Thyroid gland (tissue), 4 donors: ENCODE measurements around the gene LETM1. TPM values are rescaled to one million over a fixed set of nuclear protein-coding genes. Genes with fewer than 3 reads are reported as not detected.

Source experiments
- DNase-seq, 2 donors: peaks; one replicate each; pipeline ENCODE4 v3.0.0-alpha.2; 2019
- H3K27ac ChIP-seq, 3 donors: fragments of 200-600 bp; sonication (generic); 1 replicate in 2 of 3; 2 replicates in 1 of 3; pipeline ENCODE4 v1.5.1; 2016 to 2019; ENCODE audit warnings: mild to moderate bottlenecking in 1 of 3, moderate library complexity in 1 of 3
- H3K27me3 ChIP-seq: fragments of 200-600 bp; sonication (generic); one replicate; pipeline ENCODE4 v1.5.1; 2019
- H3K36me3 ChIP-seq, 2 donors: fragments of 200-600 bp; sonication (generic); one replicate each; pipeline ENCODE4 v1.5.1; 2016 to 2019
- H3K4me1 ChIP-seq, 2 donors: fragments of 200-600 bp; sonication (generic); one replicate each; pipeline ENCODE4 v1.5.1; 2017 to 2019
- H3K4me3 ChIP-seq, 3 donors: fragments of 200-600 bp; sonication (generic); replicated peaks in 1 of 3; 1 replicate in 2 of 3; 2 replicates in 1 of 3; pipeline ENCODE4 v1.5.1; 2016; ENCODE audit warnings: mild to moderate bottlenecking in 1 of 3
- H3K9me3 ChIP-seq: fragments of 200-600 bp; sonication (generic); one replicate; pipeline ENCODE4 v1.5.1; 2017
- POLR2A ChIP-seq, 2 donors: fragments of 450-650 bp; IDR thresholded peaks; one replicate each; pipeline ENCODE4 v1.6.1; 2017; ENCODE audit warnings: antibody characterized with exemption in 2 of 2, mild to moderate bottlenecking in 2 of 2, moderate library complexity in 1 of 2
- WGBS, 2 donors: methylation state at CpG; one replicate each; pipeline ENCODE4 v1.1.5; 2017; 5-methylcytosine and 5-hydroxymethylcytosine counted together
- intact Hi-C: fragments of 100-400 bp; cut with DNase I; formaldehyde crosslinking; loops from one replicate; pipeline ENCODE4 v1.15.1; 2023
- total RNA-seq, 4 donors: library from RNA; depleted of rRNA; stranded (reverse); fragments of >200 nt; gene quantifications; one replicate each; pipeline ENCODE4 v1.2.3, GENCODE V29; 2016
- TF ChIP-seq, protein P1 (sequence below), 6 experiments: fragments of 200-600 bp in 3 of 6; fragments of 450-650 bp in 3 of 6; sonication (generic) in 3 of 6; IDR thresholded peaks; one replicate each; pipeline ENCODE4 v1.5.1; 2016 to 2019; ENCODE audit warnings: antibody characterized with exemption in 6 of 6, mild to moderate bottlenecking in 2 of 6, inconsistent platforms in 1 of 6, moderate library complexity in 1 of 6

Gene LETM1
- total RNA-seq, 4 donors from 2014 or later, result 30.1 to 58.4 (median 49.0) TPM

- TF ChIP-seq, protein P1, sequence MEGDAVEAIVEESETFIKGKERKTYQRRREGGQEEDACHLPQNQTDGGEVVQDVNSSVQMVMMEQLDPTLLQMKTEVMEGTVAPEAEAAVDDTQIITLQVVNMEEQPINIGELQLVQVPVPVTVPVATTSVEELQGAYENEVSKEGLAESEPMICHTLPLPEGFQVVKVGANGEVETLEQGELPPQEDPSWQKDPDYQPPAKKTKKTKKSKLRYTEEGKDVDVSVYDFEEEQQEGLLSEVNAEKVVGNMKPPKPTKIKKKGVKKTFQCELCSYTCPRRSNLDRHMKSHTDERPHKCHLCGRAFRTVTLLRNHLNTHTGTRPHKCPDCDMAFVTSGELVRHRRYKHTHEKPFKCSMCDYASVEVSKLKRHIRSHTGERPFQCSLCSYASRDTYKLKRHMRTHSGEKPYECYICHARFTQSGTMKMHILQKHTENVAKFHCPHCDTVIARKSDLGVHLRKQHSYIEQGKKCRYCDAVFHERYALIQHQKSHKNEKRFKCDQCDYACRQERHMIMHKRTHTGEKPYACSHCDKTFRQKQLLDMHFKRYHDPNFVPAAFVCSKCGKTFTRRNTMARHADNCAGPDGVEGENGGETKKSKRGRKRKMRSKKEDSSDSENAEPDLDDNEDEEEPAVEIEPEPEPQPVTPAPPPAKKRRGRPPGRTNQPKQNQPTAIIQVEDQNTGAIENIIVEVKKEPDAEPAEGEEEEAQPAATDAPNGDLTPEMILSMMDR (IDR thresholded peaks at IDR 0.05), result no peak
- no peak for TF ChIP-seq POLR2A (IDR thresholded peaks at IDR 0.05)
- Histone ChIP-seq H3K9me3 (no peaks in the 10 kb centered on the region), H3K4me1 (no peaks in the 10 kb centered on the region), H3K4me3 (no peak overlapping the region), H3K27me3 (no peaks in the 10 kb centered on the region), H3K27ac (no peak overlapping the region), H3K36me3 (no peaks in the 10 kb centered on the region)
- intact Hi-C loops, result no loop called here
- WGBS, 2 donors, result 83 to 88% methylated on average over 16 of the region's 16 CpGs
- no peak for DNase-seq
These were observed 44.7 kb upstream of the LETM1 start for GRCh38 chr4:1900624-1901023.

GRCh38 chr4:1900087-1900433 is 44.1 kb upstream of the LETM1 start:
- Histone ChIP-seq H3K27me3 (no peaks in the 10 kb centered on the region), H3K27ac (no peak overlapping the region), H3K9me3 (no peaks in the 10 kb centered on the region), H3K36me3 (no peaks in the 10 kb centered on the region), H3K4me3 (no peak overlapping the region), H3K4me1 (no peaks in the 10 kb centered on the region)
- intact Hi-C loops, result no loop called here
- DNase-seq, result no peak
- no peak for TF ChIP-seq POLR2A (IDR thresholded peaks at IDR 0.05)
- TF ChIP-seq, protein P1 (IDR thresholded peaks at IDR 0.05), result no peak

GRCh38 chr4:1899149-1900086 is 43.5 kb upstream of the LETM1 start:
- 28 to 33% methylated on average over 15 of the region's 15 CpGs for WGBS, 2 donors
- intact Hi-C loops, result loop anchor here (10.0 kb wide), 1 partner anchor 85 kb away; no protein-coding TSS in a partner anchor

GRCh38 chr4:1898681-1899080 is 42.7 kb upstream of the LETM1 start:
- Histone ChIP-seq H3K36me3 (no peaks in the 10 kb centered on the region), H3K27me3 (no peaks in the 10 kb centered on the region), H3K9me3 (no peaks in the 10 kb centered on the region), H3K4me3 (no peak overlapping the region), H3K27ac (no peak overlapping the region), H3K4me1 (no peaks in the 10 kb centered on the region)
- TF ChIP-seq POLR2A (IDR thresholded peaks at IDR 0.05), result no peak
- TF ChIP-seq, protein P1 (IDR thresholded peaks at IDR 0.05), result no peak
- DNase-seq, result no peak
- intact Hi-C loops, result loop anchor here (10.0 kb wide), 1 partner anchor 84 kb away; no protein-coding TSS in a partner anchor
- 88 to 97% methylated on average over 1 of the region's 1 CpG for WGBS, 2 donors

More at GRCh38 chr4:1899149-1900086, 43.5 kb upstream of the LETM1 start:
- no peak overlapping the region for H3K4me3 ChIP-seq
- H3K4me1 ChIP-seq, result no peaks in the 10 kb centered on the region
- no peaks in the 10 kb centered on the region for H3K9me3 ChIP-seq
- H3K27ac ChIP-seq, result no peak overlapping the region
- TF ChIP-seq POLR2A (IDR thresholded peaks at IDR 0.05), result no peak
- TF ChIP-seq, protein P1 (IDR thresholded peaks at IDR 0.05), result peak; percentile 79 to 94 (median 86)
- peak; percentile 68 for DNase-seq
- no peaks in the 10 kb centered on the region for H3K36me3 ChIP-seq
- H3K27me3 ChIP-seq, result no peaks in the 10 kb centered on the region

DNA sequence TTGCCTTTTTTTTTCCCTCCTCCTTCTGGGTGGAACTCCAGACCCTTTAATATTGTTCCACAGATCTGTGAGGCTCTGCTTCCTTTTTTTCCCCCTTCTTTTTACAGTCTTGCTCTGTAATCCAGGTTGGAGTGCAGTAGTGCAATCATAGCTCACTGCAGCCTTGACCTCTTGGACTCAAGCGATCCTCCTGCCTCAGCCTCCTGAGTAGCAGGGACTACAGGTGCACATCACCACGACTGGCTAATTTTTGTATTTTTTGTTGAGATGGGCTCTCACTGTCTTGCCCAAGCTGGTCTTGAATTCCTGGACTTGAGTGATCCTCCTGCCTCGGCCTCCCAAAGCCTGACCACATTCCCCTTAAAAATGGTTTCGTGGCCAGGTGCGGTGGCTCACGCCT is 42.1 kb upstream of the LETM1 start:
- no peaks in the 10 kb centered on the region for H3K27me3 ChIP-seq
- no peak for DNase-seq
- no peak overlapping the region for H3K27ac ChIP-seq
- H3K4me3 ChIP-seq, result no peak overlapping the region
- no peaks in the 10 kb centered on the region for H3K36me3 ChIP-seq
- no peaks in the 10 kb centered on the region for H3K9me3 ChIP-seq
- intact Hi-C loops, result loop anchor here (10.0 kb wide), 1 partner anchor 83 kb away; no protein-coding TSS in a partner anchor
- 96 to 97% methylated on average over 6 of the region's 6 CpGs for WGBS, 2 donors
- H3K4me1 ChIP-seq, result no peaks in the 10 kb centered on the region
- TF ChIP-seq, protein P1 (IDR thresholded peaks at IDR 0.05), result no peak
- no peak for TF ChIP-seq POLR2A (IDR thresholded peaks at IDR 0.05)
